ENCODE results near the gene SRP72. TPM values are rescaled to one million over a fixed set of nuclear protein-coding genes. Genes with fewer than 3 reads are reported as not detected.

The SRP72 gene
- total RNA-seq, 1 experiment from 2014 or later: 92.4 TPM

DNA sequence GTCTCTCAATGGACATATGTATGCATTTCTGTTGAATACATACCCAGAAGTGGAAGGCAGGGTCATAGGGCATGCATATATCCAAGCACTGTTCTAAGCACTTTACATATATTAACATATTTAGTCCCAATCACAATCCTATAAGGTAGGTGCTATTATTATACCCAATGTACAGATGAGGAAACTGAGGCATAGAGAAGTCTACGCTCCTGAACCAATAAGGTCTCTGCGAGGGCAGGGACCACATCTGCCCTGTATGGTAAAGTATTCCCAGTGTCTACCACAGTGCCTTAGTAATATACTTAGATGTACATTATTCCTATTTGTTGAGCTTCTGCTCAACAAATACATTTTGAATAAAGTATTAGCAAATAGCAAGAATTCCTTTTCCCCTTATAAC is 37.2 kb upstream of the SRP72 start:
- ChIA-PET POLR2A (ENCODE audit: unreplicated experiment) (interaction anchor here (0.7 kb wide), 1 partner anchor 64 kb away, joined by 5 read pairs; no protein-coding TSS in a partner anchor), CTCF (no interaction called here)
- no peak overlapping the region for H3K27ac ChIP-seq

DNA sequence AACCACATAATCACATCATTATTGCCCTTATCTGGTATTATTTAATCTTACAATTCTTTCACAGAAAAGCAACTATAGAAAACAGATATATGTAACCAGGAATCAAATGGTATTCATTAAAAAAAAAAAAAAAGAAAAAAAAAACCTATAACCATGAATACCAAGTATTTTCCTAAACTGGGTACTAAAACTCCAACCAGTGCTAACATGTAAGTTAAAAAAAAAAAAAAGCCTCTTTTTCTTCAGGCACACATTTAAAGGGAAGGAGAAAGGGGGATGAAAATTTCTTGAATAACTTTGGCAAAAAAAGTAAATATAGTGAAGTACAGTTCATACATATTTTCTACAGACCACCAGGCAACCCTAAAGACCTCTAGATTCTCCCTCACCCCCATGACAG is 34.1 kb upstream of the SRP72 start:
- CTCF ChIA-PET: no interaction called here

More for the DNA sequence above, 37.2 kb upstream of the SRP72 start:
- Histone ChIP-seq H3K79me2 (ENCODE audit: low read depth) (peaks cover 98% of the 10 kb centered on the region), H3K4me1 (replicated peaks; ENCODE audit: insufficient read depth) (peaks cover 7% of the 10 kb centered on the region; the same call in 1 of the 2 replicates), H3K9me2 (ENCODE audit: insufficient read depth) (no peaks in the 10 kb centered on the region), H3K36me3 (ENCODE audit: low read depth) (no peaks in the 10 kb centered on the region), H3K4me2 (no peak overlapping the region), H3K4me3 (no peak overlapping the region), H3F3A (ENCODE audit: insufficient read depth, low read depth) (peaks cover 18% of the 10 kb centered on the region), H2AFZ (no peak overlapping the region), H3K9me3 (ENCODE audit: insufficient read depth, low read depth) (no peaks in the 10 kb centered on the region), H4K20me1 (ENCODE audit: insufficient read depth) (peaks cover 3% of the 10 kb centered on the region), H3K27me3 (ENCODE audit: insufficient read depth, low read depth) (no peaks in the 10 kb centered on the region)
- no peak for DNase-seq
- no TSS peak for BruUV-seq (replicated peaks)
- intact Hi-C loops (cut with micrococcal nuclease; ENCODE audit: unreplicated experiment): no loop called here
- TF ChIP-seq, protein P1, sequence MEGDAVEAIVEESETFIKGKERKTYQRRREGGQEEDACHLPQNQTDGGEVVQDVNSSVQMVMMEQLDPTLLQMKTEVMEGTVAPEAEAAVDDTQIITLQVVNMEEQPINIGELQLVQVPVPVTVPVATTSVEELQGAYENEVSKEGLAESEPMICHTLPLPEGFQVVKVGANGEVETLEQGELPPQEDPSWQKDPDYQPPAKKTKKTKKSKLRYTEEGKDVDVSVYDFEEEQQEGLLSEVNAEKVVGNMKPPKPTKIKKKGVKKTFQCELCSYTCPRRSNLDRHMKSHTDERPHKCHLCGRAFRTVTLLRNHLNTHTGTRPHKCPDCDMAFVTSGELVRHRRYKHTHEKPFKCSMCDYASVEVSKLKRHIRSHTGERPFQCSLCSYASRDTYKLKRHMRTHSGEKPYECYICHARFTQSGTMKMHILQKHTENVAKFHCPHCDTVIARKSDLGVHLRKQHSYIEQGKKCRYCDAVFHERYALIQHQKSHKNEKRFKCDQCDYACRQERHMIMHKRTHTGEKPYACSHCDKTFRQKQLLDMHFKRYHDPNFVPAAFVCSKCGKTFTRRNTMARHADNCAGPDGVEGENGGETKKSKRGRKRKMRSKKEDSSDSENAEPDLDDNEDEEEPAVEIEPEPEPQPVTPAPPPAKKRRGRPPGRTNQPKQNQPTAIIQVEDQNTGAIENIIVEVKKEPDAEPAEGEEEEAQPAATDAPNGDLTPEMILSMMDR (conservative IDR thresholded peaks at IDR 0.05): no peak
- TF ChIP-seq EZH2 (IDR thresholded peaks at IDR 0.05; ENCODE audit: low read depth): no peak

DNA sequence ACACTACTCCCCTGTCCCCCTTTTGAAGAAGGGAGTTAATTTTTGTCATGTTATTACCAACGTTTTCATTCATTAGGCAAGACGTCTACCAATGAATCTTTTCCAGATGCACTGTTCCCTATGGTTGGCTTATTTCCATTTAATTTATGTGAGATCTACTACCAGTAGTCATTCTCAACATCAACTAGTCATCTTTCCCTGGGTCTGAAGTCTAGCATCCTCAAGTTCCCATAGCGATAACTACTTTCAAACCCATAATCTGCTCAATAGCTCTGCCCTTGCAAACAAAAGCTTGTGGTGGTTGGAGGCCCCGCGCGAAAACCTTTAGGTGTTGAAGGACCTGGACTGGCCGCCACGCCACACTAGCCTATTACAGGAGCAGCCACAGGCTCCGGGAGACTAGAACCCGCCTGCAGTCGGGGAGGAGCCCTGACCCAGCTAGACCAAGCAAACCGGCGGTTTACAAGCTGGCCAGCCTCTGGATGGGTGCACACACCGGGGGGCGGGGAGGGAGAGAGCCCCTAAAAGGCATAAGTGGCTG is 32.7 kb upstream of the SRP72 start:
- Histone ChIP-seq H3K4me1 (replicated peaks; ENCODE audit: insufficient read depth) (peaks cover 18% of the 10 kb centered on the region; the same call in 1 of the 2 replicates), H3K27me3 (ENCODE audit: insufficient read depth, low read depth) (no peaks in the 10 kb centered on the region), H3K79me2 (ENCODE audit: low read depth) (peaks cover 87% of the 10 kb centered on the region), H3K36me3 (ENCODE audit: low read depth) (no peaks in the 10 kb centered on the region), H3K4me3 (peak overlapping the region; percentile 98), H3K4me2 (peak overlapping the region; percentile 97), H3F3A (ENCODE audit: insufficient read depth, low read depth) (peaks cover 15% of the 10 kb centered on the region), H2AFZ (peak overlapping the region; percentile 76), H4K20me1 (ENCODE audit: insufficient read depth) (peaks cover 2% of the 10 kb centered on the region; the same call in 1 of the 2 replicates), H3K27ac (peak overlapping the region; percentile 82), H3K9me3 (ENCODE audit: insufficient read depth, low read depth) (no peaks in the 10 kb centered on the region), H3K9me2 (ENCODE audit: insufficient read depth) (no peaks in the 10 kb centered on the region)
- BruUV-seq (replicated peaks): TSS peak; percentile 38
- peak; percentile 57 to 60 for DNase-seq
- ChIA-PET CTCF (no interaction called here), POLR2A (ENCODE audit: unreplicated experiment) (interaction anchor here (0.5 to 0.7 kb wide), 2 partner anchors 25 to 48 kb away, joined by 3 to 4 read pairs; partner anchors contain the start of gene AASDH)
- TF ChIP-seq, protein P1 (conservative IDR thresholded peaks at IDR 0.05): no peak
- no peak for TF ChIP-seq EZH2 (IDR thresholded peaks at IDR 0.05; ENCODE audit: low read depth)
- intact Hi-C loops (cut with micrococcal nuclease; ENCODE audit: unreplicated experiment): loop anchor here (2.0 kb wide), 1 partner anchor 24 kb away; no protein-coding TSS in a partner anchor

More for the DNA sequence above, 34.1 kb upstream of the SRP72 start:
- Histone ChIP-seq H3K79me2 (ENCODE audit: low read depth) (peaks cover 87% of the 10 kb centered on the region), H3F3A (ENCODE audit: insufficient read depth, low read depth) (peaks cover 15% of the 10 kb centered on the region), H3K27me3 (ENCODE audit: insufficient read depth, low read depth) (no peaks in the 10 kb centered on the region), H3K27ac (peak overlapping the region; percentile 82), H3K4me3 (peak overlapping the region; percentile 98), H3K36me3 (ENCODE audit: low read depth) (no peaks in the 10 kb centered on the region), H2AFZ (no peak overlapping the region), H3K9me3 (ENCODE audit: insufficient read depth, low read depth) (no peaks in the 10 kb centered on the region), H3K4me1 (replicated peaks; ENCODE audit: insufficient read depth) (peaks cover 11% of the 10 kb centered on the region; the same call in 1 of the 2 replicates), H3K4me2 (peak overlapping the region; percentile 97), H4K20me1 (ENCODE audit: insufficient read depth) (no peaks in the 10 kb centered on the region; the same call in 1 of the 2 replicates), H3K9me2 (ENCODE audit: insufficient read depth) (no peaks in the 10 kb centered on the region)
- no peak for TF ChIP-seq EZH2 (IDR thresholded peaks at IDR 0.05; ENCODE audit: low read depth)
- TF ChIP-seq, protein P1 (conservative IDR thresholded peaks at IDR 0.05): no peak
- intact Hi-C loops (cut with micrococcal nuclease; ENCODE audit: unreplicated experiment): no loop called here
- POLR2A ChIA-PET (ENCODE audit: unreplicated experiment): interaction anchor here (0.7 kb wide), 1 partner anchor 37 kb away, joined by 3 read pairs; no protein-coding TSS in a partner anchor
- BruUV-seq (replicated peaks): no TSS peak
- DNase-seq: no peak

Data from PC-9 (cell line).